PC-9 (cell line): ENCODE data around the gene RHCE. TPM values are rescaled to one million over a fixed set of nuclear protein-coding genes. Genes with fewer than 3 reads are reported as not detected.
"Not testable (repeated sequence)": the region's sequence is repeated elsewhere in the genome, so short reads cannot be mapped to it uniquely, and the experiment has no call there.

Source experiments
- BruUV-seq: library from RNA; stranded (reverse); fragments of 400-500 nt; replicated peaks from 2 replicates; lab custom pipeline; 2021; lab: Mats Ljungman, UMichigan
- CTCF ChIA-PET: fragments of 300-600 bp; sonication (Branson Sonifier 250); formaldehyde crosslinking; loops from one replicate; lab custom pipeline; 2022; ENCODE audit warnings: antibody characterized with exemption; lab: Charles Lee
- POLR2A ChIA-PET: fragments of 300-600 bp; sonication (Branson Sonifier 250); formaldehyde crosslinking; loops from one replicate; lab custom pipeline; 2022; ENCODE audit warnings: antibody characterized with exemption; ENCODE audit not compliant: unreplicated experiment; lab: Charles Lee
- DNase-seq, 2 experiments: peaks; one replicate each; pipeline versions ENCODE4 v3.0.0 to v3.0.0-alpha.2; 2015 to 2022; ENCODE audit warnings: mixed read lengths in 1 of 2
- H2AFZ ChIP-seq: fragments of 200-600 bp; sonication (generic); 2 replicates; pipeline ENCODE4 v1.8.1; 2017; ENCODE audit warnings: antibody characterized with exemption
- H3F3A ChIP-seq: fragments of 200-600 bp; sonication (generic); 2 replicates; pipeline ENCODE4 v1.8.1; 2017; ENCODE audit warnings: antibody characterized with exemption, mild to moderate bottlenecking, low read depth; ENCODE audit not compliant: insufficient read depth
- H3K27ac ChIP-seq: fragments of 200-600 bp; sonication (generic); 2 replicates; pipeline ENCODE4 v1.6.1; 2016; ENCODE audit warnings: mixed run types
- H3K27me3 ChIP-seq: fragments of 200-600 bp; sonication (generic); 2 replicates; pipeline ENCODE4 v1.6.1; 2016; ENCODE audit warnings: low read depth, mixed run types; ENCODE audit not compliant: insufficient read depth
- H3K36me3 ChIP-seq: fragments of 200-600 bp; sonication (generic); 2 replicates; pipeline ENCODE4 v1.6.1; 2016; ENCODE audit warnings: low read depth, mixed run types
- H3K4me1 ChIP-seq: fragments of 200-600 bp; sonication (generic); replicated peaks from 2 replicates; pipeline ENCODE4 v1.6.1; 2016; ENCODE audit warnings: mixed run types; ENCODE audit not compliant: insufficient read depth
- H3K4me2 ChIP-seq: fragments of 200-600 bp; sonication (generic); 2 replicates; pipeline ENCODE4 v1.6.1; 2017; ENCODE audit warnings: mixed run types
- H3K4me3 ChIP-seq: fragments of 200-600 bp; sonication (generic); 2 replicates; pipeline ENCODE4 v1.6.1; 2016; ENCODE audit warnings: mixed run types
- H3K79me2 ChIP-seq: fragments of 200-600 bp; sonication (generic); 2 replicates; pipeline ENCODE4 v1.6.1; 2017; ENCODE audit warnings: low read depth, mixed run types
- H3K9me2 ChIP-seq: fragments of 200-600 bp; sonication (generic); 2 replicates; pipeline ENCODE4 v1.8.1; 2017; ENCODE audit warnings: mild to moderate bottlenecking; ENCODE audit not compliant: insufficient read depth
- H3K9me3 ChIP-seq: fragments of 200-600 bp; sonication (generic); 2 replicates; pipeline ENCODE4 v1.8.1; 2016; ENCODE audit warnings: low read depth; ENCODE audit not compliant: insufficient read depth
- H4K20me1 ChIP-seq: fragments of 200-600 bp; sonication (generic); 2 replicates; pipeline ENCODE4 v1.8.1; 2017; ENCODE audit not compliant: insufficient read depth
- CTCF ChIP-seq: fragments of 200-600 bp; sonication (generic); conservative IDR thresholded peaks from 2 replicates; pipeline ENCODE4 v1.6.1; 2017; ENCODE audit warnings: mixed run types, antibody characterized with exemption, mild to moderate bottlenecking, moderate library complexity
- EZH2 ChIP-seq: fragments of 200-600 bp; sonication (generic); IDR thresholded peaks from 2 replicates; pipeline ENCODE4 v1.8.0; 2017; ENCODE audit warnings: antibody characterized with exemption, low read depth
- intact Hi-C: fragments of 100-400 bp; cut with micrococcal nuclease; formaldehyde crosslinking; loops from one replicate; pipeline ENCODE4 v1.10.0; 2022; ENCODE audit not compliant: unreplicated experiment
- total RNA-seq: library from RNA; stranded (reverse); gene quantifications from 2 replicates; pipeline ENCODE4 v1.2.3, GENCODE V29; 2021

RHCE gene
- total RNA-seq, 1 experiment from 2014 or later = 0.22 TPM

- Histone ChIP-seq H3K4me2 (no peak overlapping the region), H3K27ac (no peak overlapping the region), H3K79me2 (peaks cover 41% of the 10 kb centered on the region), H3K4me3 (no peak overlapping the region), H3K9me3 (no peaks in the 10 kb centered on the region), H3K27me3 (no peaks in the 10 kb centered on the region), H3F3A (no peaks in the 10 kb centered on the region; the same call in 1 of the 2 replicates), H3K36me3 (no peaks in the 10 kb centered on the region), H3K9me2 (no peaks in the 10 kb centered on the region), H2AFZ (no peak overlapping the region), H3K4me1 (peaks cover 17% of the 10 kb centered on the region), H4K20me1 (peaks cover 6% of the 10 kb centered on the region; the same call in 1 of the 2 replicates)
- ChIA-PET POLR2A (no interaction called here), CTCF (interaction anchor here (0.7 kb wide), 1 partner anchor 513 kb away, joined by 4 read pairs; no protein-coding TSS in a partner anchor)
- BruUV-seq = no TSS peak
- TF ChIP-seq CTCF (no peak), EZH2 (no peak)
- intact Hi-C loops = no loop called here
- no peak for DNase-seq
Measured at GRCh38 chr1:25341746-25342145, 78.9 kb downstream of the RHCE start.

- Histone ChIP-seq H3K9me3 (no peaks in the 10 kb centered on the region), H3K4me2 (peak overlapping the region; percentile 98), H3K27ac (peak overlapping the region; percentile 43; the same call in 1 of the 2 replicates), H2AFZ (peak overlapping the region; percentile 82; the same call in 1 of the 2 replicates), H3K9me2 (no peaks in the 10 kb centered on the region), H3F3A (no peaks in the 10 kb centered on the region; the same call in 1 of the 2 replicates), H3K4me1 (peaks cover 17% of the 10 kb centered on the region), H3K27me3 (no peaks in the 10 kb centered on the region), H3K36me3 (no peaks in the 10 kb centered on the region), H3K4me3 (peak overlapping the region; percentile 78), H3K79me2 (peaks cover 41% of the 10 kb centered on the region), H4K20me1 (peaks cover 6% of the 10 kb centered on the region; the same call in 1 of the 2 replicates)
- POLR2A ChIA-PET = interaction anchor here (0.6 kb wide), 1 partner anchor 614 kb away, joined by 3 read pairs; no protein-coding TSS in a partner anchor
- CTCF ChIA-PET = interaction anchor here (0.6 kb wide), 1 partner anchor 104 kb away, joined by 3 read pairs; no protein-coding TSS in a partner anchor
- TF ChIP-seq CTCF = no peak
- no peak for TF ChIP-seq EZH2
- intact Hi-C loops = no loop called here
- BruUV-seq = no TSS peak
- DNase-seq = no peak
Measured at GRCh38 chr1:25338986-25339385, 81.6 kb downstream of the RHCE start.

DNA sequence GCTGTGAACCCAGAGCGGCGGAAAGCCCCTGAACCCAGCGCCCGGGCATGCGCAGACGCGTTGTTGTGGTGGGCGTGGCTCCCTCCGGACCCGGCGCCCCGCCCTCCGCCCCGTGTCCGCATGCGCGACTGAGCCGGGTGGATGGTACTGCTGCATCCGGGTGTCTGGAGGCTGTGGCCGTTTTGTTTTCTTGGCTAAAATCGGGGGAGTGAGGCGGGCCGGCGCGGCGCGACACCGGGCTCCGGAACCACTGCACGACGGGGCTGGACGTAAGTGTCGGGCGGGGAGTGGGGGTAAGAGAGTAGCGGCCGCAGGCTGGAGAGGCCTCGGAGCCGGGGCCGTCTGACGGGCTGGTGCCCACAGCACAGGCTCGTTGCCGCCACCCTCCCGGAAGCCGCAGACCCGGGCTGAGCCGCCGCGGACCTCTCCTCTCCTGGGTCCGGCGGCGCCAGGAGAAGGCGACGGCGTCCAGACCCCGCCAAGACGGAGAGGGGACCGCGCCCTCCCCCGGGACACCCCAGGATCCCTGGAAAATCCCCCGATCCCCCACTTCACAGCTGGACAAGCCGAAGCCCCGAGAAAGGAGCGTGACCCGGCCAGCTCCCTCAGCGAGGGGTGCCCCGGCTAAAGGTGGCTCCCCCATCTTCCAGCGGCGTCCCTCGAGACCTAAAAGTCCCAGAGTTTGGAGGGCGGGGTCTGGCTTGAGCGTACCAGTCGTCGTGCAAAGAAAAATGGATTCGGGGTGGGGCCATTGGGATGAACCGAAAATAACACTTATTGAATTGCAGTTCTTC, 82.2 kb downstream of the RHCE start, which contains the start of gene TMEM50A:
TMEM50A (plus strand) TSS at position 147 of the 794 bp plus-strand sequence. CDS start 2,153 bp downstream, outside the sequence.
- peak; percentile 60 to 88 for DNase-seq
- ChIA-PET CTCF (interaction anchor here (0.6 kb wide), 1 partner anchor 104 kb away, joined by 3 read pairs; no protein-coding TSS in a partner anchor), POLR2A (no interaction called here)
- TF ChIP-seq CTCF (no peak), EZH2 (no peak)
- Histone ChIP-seq H3K36me3 (no peaks in the 10 kb centered on the region), H3K79me2 (peaks cover 41% of the 10 kb centered on the region), H2AFZ (peak within 1 kb of the TSS; percentile 82), H3K4me1 (peaks cover 17% of the 10 kb centered on the region), H3K27me3 (no peaks in the 10 kb centered on the region), H3K4me3 (peak within 1 kb of the TSS; percentile 78), H3K9me3 (no peaks in the 10 kb centered on the region), H3K9me2 (no peaks in the 10 kb centered on the region), H3K27ac (peak within 1 kb of the TSS; percentile 67), H3F3A (no peaks in the 10 kb centered on the region; the same call in 1 of the 2 replicates), H3K4me2 (peak within 1 kb of the TSS; percentile 98), H4K20me1 (peaks cover 6% of the 10 kb centered on the region; the same call in 1 of the 2 replicates)
- BruUV-seq = TSS peak; percentile 68
- intact Hi-C loops = no loop called here

DNA sequence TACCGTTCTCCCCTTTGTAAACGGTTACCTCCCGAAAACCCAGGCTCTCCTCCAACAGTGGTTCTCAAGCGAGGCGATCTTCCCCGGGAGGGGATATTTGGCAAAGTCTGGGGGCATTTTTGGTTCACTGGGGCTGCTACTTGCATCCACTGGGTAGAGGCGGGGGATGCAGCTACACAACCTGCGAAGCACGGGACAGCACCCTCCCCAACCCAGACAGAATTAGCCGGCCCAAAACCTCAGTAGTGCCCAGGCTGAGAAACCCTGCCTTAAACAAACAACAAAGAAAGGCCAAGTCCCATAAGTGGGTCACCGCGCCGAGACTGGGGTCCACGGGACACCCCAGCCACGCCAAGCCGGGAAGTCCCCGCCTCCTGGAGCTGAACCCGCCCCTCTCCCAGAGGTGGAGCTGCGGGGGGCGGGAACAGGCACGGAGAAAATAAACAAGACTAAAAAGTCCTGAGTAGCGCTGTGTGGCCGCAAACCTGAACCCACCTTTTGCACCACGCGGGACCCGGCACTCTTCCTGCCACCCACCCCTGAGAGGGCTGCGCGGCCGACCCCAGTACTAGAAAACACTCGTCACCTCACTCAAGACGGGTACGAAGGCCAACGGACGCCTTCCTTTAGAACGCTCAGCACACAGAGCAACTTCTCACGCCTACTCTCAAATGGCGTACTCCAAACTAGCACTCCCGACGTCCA, 83.0 kb downstream of the RHCE start:
- H3K79me2 ChIP-seq = peaks cover 37% of the 10 kb centered on the region
- TSS peak; percentile 60 for BruUV-seq
- H3K4me1 ChIP-seq = peaks cover 17% of the 10 kb centered on the region
- H3K36me3 ChIP-seq, CTCF ChIA-PET, H3K9me3 ChIP-seq, H3K27me3 ChIP-seq, H2AFZ ChIP-seq, POLR2A ChIA-PET, H4K20me1 ChIP-seq, intact Hi-C loops, H3F3A ChIP-seq, H3K9me2 ChIP-seq: not testable (repeated sequence)
- peak overlapping the region; percentile 78; the same call in 1 of the 2 replicates for H3K4me3 ChIP-seq
- H3K4me2 ChIP-seq = peak overlapping the region; percentile 55
- H3K27ac ChIP-seq = peak overlapping the region; percentile 67; the same call in 1 of the 2 replicates
- peak in 1 of 2 experiments; percentile 21 for DNase-seq
